GM12878 (cell line): ENCODE results near the gene BIK.

ENCODE experiments used
- CBX3 ChIP-seq: fragments of 200-600 bp; sonication (generic); IDR thresholded peaks from 2 replicates; pipeline ENCODE4 v1.6.1; 2016; ENCODE audit warnings: low read depth, borderline replicate concordance
- CHD4 ChIP-seq: fragments of 200-600 bp; sonication (generic); IDR thresholded peaks from 2 replicates; pipeline ENCODE4 v1.6.1; 2016; ENCODE audit warnings: mild to moderate bottlenecking
- CREM ChIP-seq: IDR thresholded peaks from 2 replicates; pipeline ENCODE4 v1.6.1; 2014; ENCODE audit warnings: antibody characterized with exemption, low read depth
- CUX1 ChIP-seq: IDR thresholded peaks from 2 replicates; pipeline ENCODE4 v1.6.1; 2012; ENCODE audit warnings: improper control_type of control experiment, low read depth, low read length; ENCODE audit not compliant: insufficient replicate concordance
- EP300 ChIP-seq, 2 experiments: fragments of 150-350 bp in 1 of 2; IDR thresholded peaks; 2 replicates each; pipeline ENCODE4 v1.6.1; 2011 to 2012; ENCODE audit warnings: low read depth in 2 of 2, low read length in 2 of 2, borderline replicate concordance in 1 of 2, improper control_type of control experiment in 1 of 2, inconsistent platforms in 1 of 2; ENCODE audit not compliant: control insufficient read depth in 1 of 2
- HDAC2 ChIP-seq: fragments of 200-600 bp; sonication (generic); IDR thresholded peaks from 2 replicates; pipeline ENCODE4 v1.6.1; 2017
- KLF5 ChIP-seq: fragments of 450-650 bp; IDR thresholded peaks from 2 replicates; pipeline ENCODE4 v1.6.1; 2014; ENCODE audit warnings: mild to moderate bottlenecking; ENCODE audit not compliant: partially characterized antibody
- POLR2A ChIP-seq: IDR thresholded peaks from 2 replicates; pipeline ENCODE4 v1.6.1; 2011; ENCODE audit warnings: low read depth, mild to moderate bottlenecking, low read length
- POLR2AphosphoS5 ChIP-seq: IDR thresholded peaks from 2 replicates; pipeline ENCODE4 v1.6.1; 2011; ENCODE audit warnings: mild to moderate bottlenecking, low read length, inconsistent platforms
- RFX5 ChIP-seq: IDR thresholded peaks from 2 replicates; pipeline ENCODE4 v1.6.1; 2011; ENCODE audit warnings: low read depth, low read length, improper control_type of control experiment
- SMAD1 ChIP-seq: fragments of 450-650 bp; IDR thresholded peaks from 2 replicates; pipeline ENCODE4 v1.6.1; 2018; ENCODE audit warnings: mild to moderate bottlenecking, low read depth; ENCODE audit not compliant: partially characterized antibody
- STAT1 ChIP-seq: fragments of 450-650 bp; conservative IDR thresholded peaks from 2 replicates; pipeline ENCODE4 v1.6.1; 2014; ENCODE audit warnings: antibody characterized with exemption, mild to moderate bottlenecking
- ZNF274 ChIP-seq: IDR thresholded peaks from one replicate; pipeline ENCODE4 v1.8.0; 2011; ENCODE audit not compliant: insufficient read length, insufficient read depth
- TF ChIP-seq, protein P1 (sequence below), 3 experiments: IDR thresholded peaks in 2 of 3; conservative IDR thresholded peaks in 1 of 3; 2 replicates each; pipeline ENCODE4 v1.5.1; 2011; ENCODE audit warnings: low read depth in 3 of 3, low read length in 3 of 3, mild to moderate bottlenecking in 3 of 3, control low read depth in 2 of 3, moderate library complexity in 2 of 3, inconsistent platforms in 1 of 3, mixed read lengths in 1 of 3; ENCODE audit not compliant: control insufficient read depth in 2 of 3, insufficient read depth in 1 of 3; ENCODE audit errors: extremely low read depth in 1 of 3

GRCh38 chr22:43168471-43169309 is 58.1 kb downstream of the BIK start:
- TF ChIP-seq, protein P1, sequence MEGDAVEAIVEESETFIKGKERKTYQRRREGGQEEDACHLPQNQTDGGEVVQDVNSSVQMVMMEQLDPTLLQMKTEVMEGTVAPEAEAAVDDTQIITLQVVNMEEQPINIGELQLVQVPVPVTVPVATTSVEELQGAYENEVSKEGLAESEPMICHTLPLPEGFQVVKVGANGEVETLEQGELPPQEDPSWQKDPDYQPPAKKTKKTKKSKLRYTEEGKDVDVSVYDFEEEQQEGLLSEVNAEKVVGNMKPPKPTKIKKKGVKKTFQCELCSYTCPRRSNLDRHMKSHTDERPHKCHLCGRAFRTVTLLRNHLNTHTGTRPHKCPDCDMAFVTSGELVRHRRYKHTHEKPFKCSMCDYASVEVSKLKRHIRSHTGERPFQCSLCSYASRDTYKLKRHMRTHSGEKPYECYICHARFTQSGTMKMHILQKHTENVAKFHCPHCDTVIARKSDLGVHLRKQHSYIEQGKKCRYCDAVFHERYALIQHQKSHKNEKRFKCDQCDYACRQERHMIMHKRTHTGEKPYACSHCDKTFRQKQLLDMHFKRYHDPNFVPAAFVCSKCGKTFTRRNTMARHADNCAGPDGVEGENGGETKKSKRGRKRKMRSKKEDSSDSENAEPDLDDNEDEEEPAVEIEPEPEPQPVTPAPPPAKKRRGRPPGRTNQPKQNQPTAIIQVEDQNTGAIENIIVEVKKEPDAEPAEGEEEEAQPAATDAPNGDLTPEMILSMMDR (IDR thresholded peaks at IDR 0.05 in 2 of 3, conservative IDR thresholded peaks at IDR 0.05 in 1 of 3; ENCODE audit: control insufficient read depth in 2 of 3, extremely low read depth in 1 of 3, insufficient read depth in 1 of 3, low read depth in 3 of 3, low read length in 3 of 3), result no peak
- TF ChIP-seq EP300 (IDR thresholded peaks at IDR 0.05; ENCODE audit: borderline replicate concordance in 1 of 2, control insufficient read depth in 1 of 2, low read depth in 2 of 2, low read length in 2 of 2), result no peak
- TF ChIP-seq POLR2AphosphoS5, result no peak
- no peak for TF ChIP-seq POLR2A
- TF ChIP-seq HDAC2, result no peak
- TF ChIP-seq SMAD1, result no peak
- no peak for TF ChIP-seq CHD4
- TF ChIP-seq CUX1, result no peak
- TF ChIP-seq KLF5, result no peak
- no peak for TF ChIP-seq STAT1
- TF ChIP-seq CBX3, result no peak
- TF ChIP-seq RFX5, result no peak
- TF ChIP-seq CREM, result no peak
- TF ChIP-seq ZNF274, result no peak
